Peyer's patch (tissue), 4 donors: ENCODE measurements around the gene MICOS13. TPM values are rescaled to one million over a fixed set of nuclear protein-coding genes. Genes with fewer than 3 reads are reported as not detected.
A peak's percentile ranks its signal among the peaks of the same experiment; 100 is the strongest.

Experiments
- DNase-seq, 3 donors: peaks; one replicate each; pipeline ENCODE4 v3.0.0-alpha.2; 2017 to 2019
- H3K27ac ChIP-seq, 4 donors: fragments of 200-600 bp; sonication (generic); one replicate each; pipeline ENCODE4 v1.5.1; 2016 to 2019
- H3K27me3 ChIP-seq, 2 donors: fragments of 200-600 bp; sonication (generic); one replicate each; pipeline ENCODE4 v1.5.1; 2019
- H3K36me3 ChIP-seq, 3 donors: fragments of 200-600 bp; sonication (generic); one replicate each; pipeline ENCODE4 v1.5.1; 2016 to 2019
- H3K4me1 ChIP-seq, 4 donors: fragments of 200-600 bp; sonication (generic); one replicate each; pipeline ENCODE4 v1.5.1; 2016 to 2019
- H3K4me3 ChIP-seq, 4 donors: fragments of 200-600 bp; sonication (generic); 1 replicate in 3 of 4; 2 replicates in 1 of 4; pipeline ENCODE4 v1.5.1; 2016 to 2019; ENCODE audit warnings: mild to moderate bottlenecking in 1 of 4
- H3K9me3 ChIP-seq, 4 donors: fragments of 200-600 bp; sonication (generic); one replicate each; pipeline ENCODE4 v1.5.1; 2016 to 2019; ENCODE audit warnings: mild to moderate bottlenecking in 1 of 4
- CTCF ChIP-seq, 6 experiments: fragments of 450-650 bp in 4 of 6; fragments of 200-600 bp in 2 of 6; sonication (generic) in 1 of 6; IDR thresholded peaks; one replicate each; pipeline ENCODE4 v1.5.1; 2017 to 2019; ENCODE audit warnings: antibody characterized with exemption in 6 of 6, mild to moderate bottlenecking in 3 of 6, moderate library complexity in 1 of 6
- POLR2A ChIP-seq, 2 donors: fragments of 450-650 bp; IDR thresholded peaks; one replicate each; pipeline ENCODE4 v1.5.1; 2017; ENCODE audit warnings: antibody characterized with exemption in 2 of 2, mild to moderate bottlenecking in 2 of 2, moderate library complexity in 2 of 2
- total RNA-seq, 4 donors: library from RNA; depleted of rRNA; stranded (reverse); fragments of >200 nt; gene quantifications; one replicate each; pipeline ENCODE4 v1.1.0, GENCODE V29; 2016

The MICOS13 gene
- total RNA-seq, 4 donors from 2014 or later, result 11.6 to 48.0 (median 40.0) TPM

DNA sequence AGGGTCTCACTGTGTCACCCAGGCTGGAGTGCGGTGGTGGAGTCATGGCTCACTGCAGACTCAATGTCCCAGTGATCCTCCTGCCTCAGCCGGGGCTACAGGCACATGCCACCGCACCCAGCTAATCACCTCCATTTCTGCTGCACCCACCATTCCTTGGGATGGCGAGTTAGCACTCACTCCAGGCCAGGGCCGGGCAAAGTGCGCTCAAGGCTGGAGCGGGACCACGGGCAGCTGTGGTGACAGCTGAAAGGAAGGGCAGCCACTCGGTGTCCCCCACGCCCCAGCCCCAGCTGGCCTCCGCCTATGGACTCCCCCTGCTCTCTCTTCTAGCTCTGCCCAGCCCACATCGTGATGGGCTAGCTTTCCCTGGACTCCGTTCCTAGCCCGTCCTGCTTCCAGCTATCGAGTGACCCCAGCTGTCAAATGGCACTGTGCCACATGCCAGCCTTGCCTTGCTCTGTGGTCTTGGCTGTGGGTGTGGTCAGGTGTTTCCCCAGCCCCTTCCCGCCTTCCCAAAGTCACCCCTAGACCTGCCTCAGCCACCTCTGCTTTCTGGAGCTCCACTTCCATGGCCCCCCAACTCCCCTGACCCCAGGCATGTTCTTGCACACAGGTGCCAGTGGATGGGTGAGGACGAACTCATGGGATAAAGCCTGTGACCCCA is 4.1 kb downstream of the MICOS13 start:
- H3K36me3 ChIP-seq, result peaks cover 0 to 10% (median 0%) of the 10 kb centered on the region in 3 donors
- TF ChIP-seq POLR2A (IDR thresholded peaks at IDR 0.05) (no peak), CTCF (IDR thresholded peaks at IDR 0.05) (no peak)
- no peaks in the 10 kb centered on the region for H3K9me3 ChIP-seq
- DNase-seq, result peak in 1 of 3 donors; percentile 53
- H3K4me3 ChIP-seq, result no peak overlapping the region
- H3K4me1 ChIP-seq, result peaks cover 0 to 14% (median 7%) of the 10 kb centered on the region in 4 donors
- no peak overlapping the region for H3K27ac ChIP-seq
- no peaks in the 10 kb centered on the region for H3K27me3 ChIP-seq

- no peaks in the 10 kb centered on the region for H3K9me3 ChIP-seq
- no peaks in the 10 kb centered on the region for H3K27me3 ChIP-seq
- TF ChIP-seq CTCF (IDR thresholded peaks at IDR 0.05), result no peak
- TF ChIP-seq POLR2A (IDR thresholded peaks at IDR 0.05), result no peak
- H3K27ac ChIP-seq, result no peak overlapping the region
- H3K36me3 ChIP-seq, result peaks cover 0 to 17% (median 0%) of the 10 kb centered on the region in 3 donors
- no peak overlapping the region for H3K4me3 ChIP-seq
- H3K4me1 ChIP-seq, result peaks cover 0 to 7% (median 3%) of the 10 kb centered on the region in 4 donors
- DNase-seq, result no peak
These were observed 5.6 kb downstream of the MICOS13 start for GRCh38 chr19:5674714-5675113.

DNA sequence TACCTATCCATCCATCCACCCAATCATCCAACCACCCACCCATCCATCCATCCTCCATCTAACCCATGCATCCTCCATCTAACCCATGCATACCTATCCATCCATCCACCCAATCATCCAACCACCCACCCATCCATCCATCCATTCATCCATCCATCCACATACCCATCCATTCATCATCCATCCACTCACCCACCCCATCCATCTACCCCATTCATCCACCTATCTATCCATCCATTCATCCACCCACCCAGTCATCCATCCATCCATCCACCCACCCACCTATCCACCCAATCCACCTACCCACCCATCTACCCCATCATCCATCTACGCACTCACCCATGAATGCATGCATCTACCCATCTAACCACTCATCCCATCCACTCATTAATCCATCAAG is 6.6 kb downstream of the MICOS13 start:
- TF ChIP-seq CTCF (IDR thresholded peaks at IDR 0.05) (no peak), POLR2A (IDR thresholded peaks at IDR 0.05) (no peak)
- Histone ChIP-seq H3K4me1 (no peaks in the 10 kb centered on the region), H3K36me3 (peaks cover 0 to 26% (median 0%) of the 10 kb centered on the region in 3 donors), H3K9me3 (no peaks in the 10 kb centered on the region), H3K4me3 (no peak overlapping the region), H3K27ac (no peak overlapping the region), H3K27me3 (no peaks in the 10 kb centered on the region)
- no peak for DNase-seq

GRCh38 chr19:5672708-5673459 is 7.4 kb downstream of the MICOS13 start:
- TF ChIP-seq CTCF (IDR thresholded peaks at IDR 0.05) (no peak), POLR2A (IDR thresholded peaks at IDR 0.05) (no peak)
- H3K27ac ChIP-seq, result no peak overlapping the region
- H3K27me3 ChIP-seq, result no peaks in the 10 kb centered on the region
- H3K9me3 ChIP-seq, result no peaks in the 10 kb centered on the region
- DNase-seq, result no peak
- no peak overlapping the region for H3K4me3 ChIP-seq
- peaks cover 0 to 35% (median 0%) of the 10 kb centered on the region in 3 donors for H3K36me3 ChIP-seq
- H3K4me1 ChIP-seq, result no peaks in the 10 kb centered on the region

- peaks cover 0 to 48% (median 0%) of the 10 kb centered on the region in 3 donors for H3K36me3 ChIP-seq
These were observed 8.7 kb downstream of the MICOS13 start for GRCh38 chr19:5671600-5671999.

More at GRCh38 chr19:5671600-5671999, 8.7 kb downstream of the MICOS13 start:
- no peaks in the 10 kb centered on the region for H3K4me1 ChIP-seq
- no peaks in the 10 kb centered on the region for H3K9me3 ChIP-seq
- H3K27ac ChIP-seq, result no peak overlapping the region
- DNase-seq, result no peak
- TF ChIP-seq POLR2A (IDR thresholded peaks at IDR 0.05), result no peak
- no peak for TF ChIP-seq CTCF (IDR thresholded peaks at IDR 0.05)
- H3K27me3 ChIP-seq, result no peaks in the 10 kb centered on the region
- H3K4me3 ChIP-seq, result no peak overlapping the region
